ENCODE results near the gene KCNMA1.

- TF ChIP-seq SAP30 (IDR thresholded peaks at IDR 0.05; ENCODE audit: borderline replicate concordance, insufficient read depth, low read depth, low read length, poor library complexity, severe bottlenecking): no peak
- no peak for TF ChIP-seq MAX (CRISPR knock-in tag; IDR thresholded peaks at IDR 0.05)
- no peak for TF ChIP-seq RNF2 (IDR thresholded peaks at IDR 0.05)
- no peak for TF ChIP-seq MLLT1 (IDR thresholded peaks at IDR 0.05)
- no peak for TF ChIP-seq CBFB (CRISPR knock-in tag; IDR thresholded peaks at IDR 0.05)
- no peak for TF ChIP-seq SREBF2 (CRISPR knock-in tag; IDR thresholded peaks at IDR 0.05)
- TF ChIP-seq MAFG (tag; conservative IDR thresholded peaks at IDR 0.05): no peak
- no peak for TF ChIP-seq CREM (IDR thresholded peaks at IDR 0.05; ENCODE audit: low read depth)
- no peak for TF ChIP-seq REST (IDR thresholded peaks at IDR 0.05; ENCODE audit: borderline replicate concordance)
- no peak for TF ChIP-seq REST (CRISPR knock-in tag; IDR thresholded peaks at IDR 0.05; ENCODE audit: low read depth)
These were observed 243.6 kb downstream of the KCNMA1 start for GRCh38 chr10:77393821-77394501.
